Gastrocnemius medialis (tissue), 4 donors: ENCODE results near the gene NFIA. TPM values are rescaled to one million over a fixed set of nuclear protein-coding genes. Genes with fewer than 3 reads are reported as not detected.

Experiments
- ATAC-seq, 2 donors: fragments of 150-250 bp; one replicate each; pipeline ENCODE4 v1.9.1; 2016
- DNase-seq, 2 donors: peaks; one replicate each; pipeline ENCODE4 v3.0.0-alpha.2; 2019
- H3K27ac ChIP-seq, 4 donors: fragments of 200-600 bp; sonication (generic); 1 replicate in 1 of 4; 2 replicates in 3 of 4; pipeline ENCODE4 v1.5.1; 2016 to 2018; ENCODE audit warnings: mild to moderate bottlenecking in 2 of 4, moderate library complexity in 1 of 4
- H3K27me3 ChIP-seq, 3 donors: fragments of 200-600 bp; sonication (generic) in 2 of 3; 1 replicate in 1 of 3; 2 replicates in 2 of 3; pipeline versions ENCODE4 v1.5.1 to v1.6.0; 2016 to 2019; ENCODE audit warnings: mild to moderate bottlenecking in 1 of 3, moderate library complexity in 1 of 3
- H3K36me3 ChIP-seq, 2 donors: fragments of 200-600 bp; sonication (generic) in 1 of 2; one replicate each; pipeline ENCODE4 v1.5.1; 2017 to 2018
- H3K4me1 ChIP-seq, 2 donors: fragments of 200-600 bp; sonication (generic) in 1 of 2; one replicate each; pipeline ENCODE4 v1.5.1; 2016 to 2017; ENCODE audit warnings: mild to moderate bottlenecking in 2 of 2
- H3K4me3 ChIP-seq, 4 donors: fragments of 200-600 bp; sonication (generic) in 3 of 4; 1 replicate in 1 of 4; 2 replicates in 3 of 4; pipeline ENCODE4 v1.5.1; 2016 to 2019; ENCODE audit warnings: mild to moderate bottlenecking in 2 of 4
- H3K9me3 ChIP-seq, 3 donors: fragments of 200-600 bp; sonication (generic) in 2 of 3; 1 replicate in 1 of 3; 2 replicates in 2 of 3; pipeline ENCODE4 v1.5.1; 2016 to 2019
- POLR2A ChIP-seq, 2 donors: fragments of 450-650 bp; IDR thresholded peaks; one replicate each; pipeline ENCODE4 v1.6.1; 2017; ENCODE audit warnings: antibody characterized with exemption in 2 of 2, mild to moderate bottlenecking in 2 of 2, moderate library complexity in 2 of 2
- in situ Hi-C, 4 donors: fragments of 200-750 bp; cut with MboI; loops; one replicate each; pipeline versions ENCODE4 v1.15.0 to v1.8.0; 2017; ENCODE audit warnings: low sequenced_read_pairs in 4 of 4
- intact Hi-C: fragments of 100-400 bp; cut with DNase I; formaldehyde crosslinking; loops from one replicate; pipeline ENCODE4 v1.15.1; 2023; ENCODE audit warnings: low total_unique reads
- total RNA-seq, 4 donors: library from RNA; depleted of rRNA; stranded (reverse); fragments of >200 nt; gene quantifications; one replicate each; pipeline versions ENCODE4 v1.1.0 to v1.2.3, GENCODE V29; 2016
- TF ChIP-seq, protein P1 (sequence below), 5 experiments: fragments of 450-650 bp in 3 of 5; fragments of 200-600 bp in 2 of 5; sonication (generic) in 2 of 5; IDR thresholded peaks in 4 of 5; conservative IDR thresholded peaks in 1 of 5; 1 replicate in 4 of 5; 2 replicates in 1 of 5; pipeline ENCODE4 v1.5.1; 2016 to 2019; ENCODE audit warnings: antibody characterized with exemption in 5 of 5, mild to moderate bottlenecking in 3 of 5, moderate library complexity in 3 of 5

NFIA gene
- total RNA-seq, 4 donors from 2014 or later: 12.9 to 27.0 (median 26.6) TPM

DNA sequence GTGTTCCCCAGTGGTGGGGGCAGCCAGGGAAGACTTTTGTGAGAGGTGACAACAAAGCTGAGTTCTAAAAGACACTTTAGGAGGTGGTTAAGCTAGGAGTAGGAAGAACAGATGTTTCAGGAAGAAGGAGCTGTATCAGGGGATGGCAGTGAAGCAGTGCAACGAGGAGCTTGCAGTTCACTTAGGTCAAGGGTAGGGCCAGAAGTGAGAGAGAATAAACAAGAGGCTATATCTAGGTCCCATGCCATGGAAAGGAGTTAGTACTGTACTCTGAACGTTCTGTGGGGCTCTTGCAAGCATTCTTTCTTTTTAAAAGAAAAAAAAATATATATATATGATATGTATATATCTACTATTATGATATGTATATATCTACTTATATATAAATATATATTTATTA, 244.4 kb downstream of the NFIA start:
- H3K4me3 ChIP-seq: no peak overlapping the region
- ATAC-seq: no peak
- no peaks in the 10 kb centered on the region for H3K36me3 ChIP-seq
- peaks cover 7% of the 10 kb centered on the region in 2 donors for H3K4me1 ChIP-seq
- no peak for DNase-seq
- no peak overlapping the region for H3K27ac ChIP-seq
- no peaks in the 10 kb centered on the region for H3K27me3 ChIP-seq
- in situ Hi-C loops (loop anchor here in 2 of 4 donors (25.0 kb wide), 2 partner anchors 264 to 464 kb away; no protein-coding TSS in a partner anchor), intact Hi-C loops (no loop called here)
- no peaks in the 10 kb centered on the region for H3K9me3 ChIP-seq
- TF ChIP-seq, protein P1, sequence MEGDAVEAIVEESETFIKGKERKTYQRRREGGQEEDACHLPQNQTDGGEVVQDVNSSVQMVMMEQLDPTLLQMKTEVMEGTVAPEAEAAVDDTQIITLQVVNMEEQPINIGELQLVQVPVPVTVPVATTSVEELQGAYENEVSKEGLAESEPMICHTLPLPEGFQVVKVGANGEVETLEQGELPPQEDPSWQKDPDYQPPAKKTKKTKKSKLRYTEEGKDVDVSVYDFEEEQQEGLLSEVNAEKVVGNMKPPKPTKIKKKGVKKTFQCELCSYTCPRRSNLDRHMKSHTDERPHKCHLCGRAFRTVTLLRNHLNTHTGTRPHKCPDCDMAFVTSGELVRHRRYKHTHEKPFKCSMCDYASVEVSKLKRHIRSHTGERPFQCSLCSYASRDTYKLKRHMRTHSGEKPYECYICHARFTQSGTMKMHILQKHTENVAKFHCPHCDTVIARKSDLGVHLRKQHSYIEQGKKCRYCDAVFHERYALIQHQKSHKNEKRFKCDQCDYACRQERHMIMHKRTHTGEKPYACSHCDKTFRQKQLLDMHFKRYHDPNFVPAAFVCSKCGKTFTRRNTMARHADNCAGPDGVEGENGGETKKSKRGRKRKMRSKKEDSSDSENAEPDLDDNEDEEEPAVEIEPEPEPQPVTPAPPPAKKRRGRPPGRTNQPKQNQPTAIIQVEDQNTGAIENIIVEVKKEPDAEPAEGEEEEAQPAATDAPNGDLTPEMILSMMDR (IDR thresholded peaks at IDR 0.05 in 4 of 5, conservative IDR thresholded peaks at IDR 0.05 in 1 of 5): no peak
- no peak for TF ChIP-seq POLR2A (IDR thresholded peaks at IDR 0.05)

DNA sequence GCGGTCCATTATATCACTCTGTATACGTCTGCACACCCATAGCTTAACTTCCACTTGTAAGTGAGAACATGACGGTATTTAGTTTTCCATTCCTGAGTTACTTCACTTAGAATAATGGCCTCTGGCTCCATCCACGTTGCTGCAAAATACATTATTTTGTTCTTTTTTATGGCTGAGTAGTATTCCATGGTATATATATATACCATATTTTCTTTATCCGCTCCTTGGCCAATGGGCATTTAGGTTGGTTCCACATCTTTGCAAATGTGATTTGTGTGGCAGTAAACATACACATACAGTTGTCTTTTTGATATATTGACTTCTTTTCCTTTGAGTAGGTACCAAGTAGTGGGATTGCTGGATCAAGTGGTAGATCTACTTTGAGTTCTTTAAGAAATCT, 245.1 kb downstream of the NFIA start:
- TF ChIP-seq, protein P1 (IDR thresholded peaks at IDR 0.05 in 4 of 5, conservative IDR thresholded peaks at IDR 0.05 in 1 of 5): no peak
- no peak for TF ChIP-seq POLR2A (IDR thresholded peaks at IDR 0.05)
- H3K4me3 ChIP-seq: no peak overlapping the region
- ATAC-seq (no peak), DNase-seq (no peak)
- H3K27ac ChIP-seq: no peak overlapping the region
- H3K27me3 ChIP-seq: no peaks in the 10 kb centered on the region
- in situ Hi-C loops: loop anchor here in 2 of 4 donors (25.0 kb wide), 2 partner anchors 265 to 465 kb away; no protein-coding TSS in a partner anchor
- intact Hi-C loops: no loop called here
- no peaks in the 10 kb centered on the region for H3K9me3 ChIP-seq
- peaks cover 3 to 7% of the 10 kb centered on the region in 2 donors for H3K4me1 ChIP-seq
- no peaks in the 10 kb centered on the region for H3K36me3 ChIP-seq

DNA sequence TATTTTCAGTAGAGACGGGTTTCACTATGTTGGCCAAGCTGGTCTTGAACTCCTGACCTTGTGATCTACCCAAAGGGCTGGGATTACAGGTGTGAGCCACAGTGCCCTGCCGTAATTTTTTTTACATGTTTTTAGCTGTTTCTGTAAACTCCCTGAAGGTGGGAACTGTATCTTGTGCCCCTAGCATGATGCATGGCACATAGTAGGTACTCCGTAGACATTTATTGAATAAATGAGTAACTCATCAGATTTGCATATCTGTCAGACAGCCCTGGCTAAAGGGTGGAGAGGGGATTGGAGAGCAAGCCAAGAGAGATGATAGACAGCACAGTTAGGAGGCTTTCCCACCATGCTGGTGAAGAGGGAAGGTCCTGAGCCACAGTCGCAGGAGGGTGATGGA, 247.2 kb downstream of the NFIA start:
- Histone ChIP-seq H3K27ac (no peak overlapping the region), H3K9me3 (no peaks in the 10 kb centered on the region), H3K27me3 (no peaks in the 10 kb centered on the region), H3K36me3 (no peaks in the 10 kb centered on the region), H3K4me1 (peaks cover 1 to 3% of the 10 kb centered on the region in 2 donors), H3K4me3 (no peak overlapping the region)
- ATAC-seq (no peak), DNase-seq (no peak)
- TF ChIP-seq, protein P1 (IDR thresholded peaks at IDR 0.05 in 4 of 5, conservative IDR thresholded peaks at IDR 0.05 in 1 of 5): no peak
- TF ChIP-seq POLR2A (IDR thresholded peaks at IDR 0.05): no peak
- intact Hi-C loops: no loop called here
- in situ Hi-C loops: loop anchor here in 2 of 4 donors (25.0 kb wide), 2 partner anchors 267 to 467 kb away; no protein-coding TSS in a partner anchor

DNA sequence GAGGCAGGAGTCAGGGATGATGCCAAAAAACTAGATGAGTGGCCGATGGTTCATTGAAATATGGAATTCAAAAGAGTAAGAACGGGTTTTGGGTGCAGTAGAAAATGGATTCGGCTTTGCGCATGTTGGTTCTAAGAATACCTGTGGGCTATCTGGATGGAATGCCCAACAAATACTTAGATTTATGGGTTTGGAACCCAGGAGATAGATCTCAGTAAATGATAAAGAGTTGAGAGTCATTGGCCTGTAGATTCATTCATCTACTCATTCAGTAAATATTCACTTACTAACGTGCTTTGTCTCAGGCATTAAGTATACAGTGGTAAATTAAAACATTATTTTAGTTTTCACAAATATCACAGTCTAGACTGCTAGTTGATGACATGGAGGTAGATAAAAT, 247.7 kb downstream of the NFIA start:
- ATAC-seq: no peak
- in situ Hi-C loops (loop anchor here in 2 of 4 donors (10.0 to 25.0 kb wide), 4 partner anchors 245 to 468 kb away; partner anchors contain the start of gene NFIA (in 1 of the 2)), intact Hi-C loops (no loop called here)
- Histone ChIP-seq H3K36me3 (no peaks in the 10 kb centered on the region), H3K9me3 (no peaks in the 10 kb centered on the region), H3K27ac (no peak overlapping the region), H3K4me1 (peaks cover 5% of the 10 kb centered on the region in 2 donors), H3K27me3 (no peaks in the 10 kb centered on the region), H3K4me3 (no peak overlapping the region)
- no peak for DNase-seq
- no peak for TF ChIP-seq POLR2A (IDR thresholded peaks at IDR 0.05)

DNA sequence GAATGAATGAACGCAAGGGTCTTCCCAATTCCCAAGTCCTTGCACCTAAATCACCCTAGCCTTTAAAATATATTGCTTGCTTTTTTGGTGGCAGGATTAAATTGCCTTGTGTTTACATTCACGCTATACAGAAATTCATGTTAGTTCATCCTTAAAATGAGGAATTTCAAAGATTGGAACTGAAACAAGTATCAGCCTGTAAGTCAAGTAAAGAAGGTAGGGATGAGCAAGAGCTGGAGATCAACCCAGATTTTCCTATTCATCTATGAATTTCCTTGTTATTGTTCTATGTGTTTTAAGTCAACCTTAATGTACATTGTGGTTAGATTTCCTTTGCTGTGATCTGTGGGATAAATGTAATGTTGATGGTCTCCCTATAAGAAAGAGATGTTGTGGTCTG, 248.2 kb downstream of the NFIA start:
- DNase-seq (no peak), ATAC-seq (no peak)
- no peak for TF ChIP-seq POLR2A (IDR thresholded peaks at IDR 0.05)
- TF ChIP-seq, protein P1 (IDR thresholded peaks at IDR 0.05 in 4 of 5, conservative IDR thresholded peaks at IDR 0.05 in 1 of 5): no peak
- H3K36me3 ChIP-seq: no peaks in the 10 kb centered on the region
- H3K27ac ChIP-seq: no peak overlapping the region
- H3K27me3 ChIP-seq: no peaks in the 10 kb centered on the region
- no peaks in the 10 kb centered on the region for H3K9me3 ChIP-seq
- intact Hi-C loops (no loop called here), in situ Hi-C loops (loop anchor here in 2 of 4 donors (10.0 to 25.0 kb wide), 4 partner anchors 246 to 468 kb away; partner anchors contain the start of gene NFIA (in 1 of the 2))
- peaks cover 5 to 7% of the 10 kb centered on the region in 2 donors for H3K4me1 ChIP-seq
- no peak overlapping the region for H3K4me3 ChIP-seq
